Heart left ventricle (tissue), 16 donors: Measurements from ENCODE around the gene COPG2. TPM values are rescaled to one million over a fixed set of nuclear protein-coding genes. Genes with fewer than 3 reads are reported as not detected.

Experiments
- ATAC-seq, 4 donors: fragments of 200-7000 bp; cut with Tn5 transposase; one replicate each; pipeline ENCODE4 v1.9.1; 2020 to 2022; ENCODE audit warnings: moderate library complexity in 4 of 4, mild to moderate bottlenecking in 3 of 4, moderate number of reproducible peaks in 1 of 4
- DNase-seq, 5 donors: peaks; one replicate each; pipeline ENCODE4 v3.0.0-alpha.2; 2020
- H3K27ac ChIP-seq, 12 donors: fragments of 200-600 bp; sonication (generic) in 4 of 12; one replicate each; pipeline versions ENCODE4 v1.5.0 to v1.8.0; 2016 to 2022; ENCODE audit warnings: mild to moderate bottlenecking in 2 of 12
- H3K27me3 ChIP-seq, 9 donors: fragments of 200-600 bp; sonication (generic) in 2 of 9; one replicate each; pipeline versions ENCODE4 v1.5.1 to v1.8.0; 2016 to 2022; ENCODE audit warnings: mild to moderate bottlenecking in 3 of 9
- H3K36me3 ChIP-seq, 9 donors: fragments of 200-600 bp; sonication (generic) in 2 of 9; one replicate each; pipeline versions ENCODE4 v1.5.0 to v1.8.0; 2018 to 2022; ENCODE audit warnings: mild to moderate bottlenecking in 2 of 9
- H3K4me1 ChIP-seq, 12 donors: fragments of 200-600 bp; sonication (generic) in 4 of 12; one replicate each; pipeline versions ENCODE4 v1.5.0 to v1.8.0; 2016 to 2022; ENCODE audit warnings: mild to moderate bottlenecking in 3 of 12
- H3K4me3 ChIP-seq, 12 donors: fragments of 200-600 bp; sonication (generic) in 4 of 12; one replicate each; pipeline versions ENCODE4 v1.5.0 to v1.8.0; 2017 to 2022; ENCODE audit warnings: mild to moderate bottlenecking in 9 of 12, moderate library complexity in 4 of 12
- H3K9me3 ChIP-seq, 12 donors: fragments of 200-600 bp; sonication (generic) in 4 of 12; one replicate each; pipeline versions ENCODE4 v1.5.0 to v1.8.0; 2016 to 2022; ENCODE audit warnings: mild to moderate bottlenecking in 1 of 12
- POLR2A ChIP-seq, 2 donors: fragments of 450-650 bp; IDR thresholded peaks; one replicate each; pipeline ENCODE4 v1.6.1; 2017; ENCODE audit warnings: antibody characterized with exemption in 2 of 2, mild to moderate bottlenecking in 2 of 2, moderate library complexity in 2 of 2
- WGBS, 4 donors: extraction: QIAGEN DNeasy Blood & Tissue Kit in 2 of 4; methylation state at CpG; one replicate each; pipeline versions ENCODE4 v1.1.5 to v1.1.7; 2013 to 2018; 5-methylcytosine and 5-hydroxymethylcytosine counted together
- intact Hi-C, 10 donors: fragments of 100-400 bp; cut with DNase I; formaldehyde crosslinking; loops; one replicate each; pipeline versions ENCODE4 v1.11.1 to v1.14.2; 2022
- polyA plus RNA-seq, 2 donors: library from polyadenylated mRNA; stranded (reverse); fragments of 200-250 nt; gene quantifications; one replicate each; pipeline ENCODE4 v1.2.3, GENCODE V29; 2013
- total RNA-seq, 9 donors: library from RNA; depleted of rRNA in 2 of 9; stranded (reverse); fragments of >200 nt in 2 of 9; fragmentation: NEBNext Ultra II Directional in 3 of 9; extraction: Animal tissue kit (Norgen Biotek cat#: 25700) in 3 of 9; gene quantifications; one replicate each; pipeline versions ENCODE4 v1.1.0 to v1.2.4, GENCODE V29; 2016 to 2023
- TF ChIP-seq, protein P1 (sequence below), 12 donors: fragments of 200-600 bp; sonication (generic) in 4 of 12; IDR thresholded peaks; one replicate each; pipeline versions ENCODE4 v1.5.0 to v1.8.0; 2018 to 2022; ENCODE audit warnings: antibody characterized with exemption in 12 of 12, mild to moderate bottlenecking in 5 of 12
- donor health status: ischemic (EF 13 %, LVEDD 7.1; RV severe dilation, severe dysfunction).
- donor health status: healthy with polysubstance abuse.
- donor health status: DM: no; HTN: yes; CAD: no.
- donor health status: DM: no; HTN: no; CAD: no.
- donor health status: ischemic (EF 25% LVEDD 6.9; RV normal size, moderate dysfunction).
- donor health status: ischemic (EF 25% LVEDD 5.7; RV mildly dilated, moderate dysfunction).
- donor health status: healthy.
- donor health status: DM: yes; HTN: yes; CAD: no.
- donor health status: ischemic (EF 35%, LVEDD 5.7; RV mildly dilated, moderate dysfunction).
- donor health status: nonischemic (EF 11% LVEDD 7.7; RV severe dilation, severe dysfunction).
- donor health status: DM: yes; HTN: yes; CAD: no.
- donor health status: PGD.
- donor health status: ischemic (EF 29% LVEDD 5.4; RV normal size, mild dysfunction).
- donor health status: nonischemic (EF 23%, LVEDD 6.1; RV moderate dilation, normal function).

Gene COPG2
- total and polyA plus RNA-seq, 11 donors = 6.9 to 26.9 (median 17.3) TPM

GRCh38 chr7:130632111-130632510, 36.4 kb downstream of the COPG2 start:
- Histone ChIP-seq H3K27ac (no peak overlapping the region), H3K9me3 (peaks cover 0 to 46% (median 7%) of the 10 kb centered on the region in 12 donors), H3K4me1 (no peaks in the 10 kb centered on the region), H3K4me3 (no peak overlapping the region), H3K27me3 (no peaks in the 10 kb centered on the region), H3K36me3 (no peaks in the 10 kb centered on the region)
- intact Hi-C loops = no loop called here
- DNase-seq = no peak
- TF ChIP-seq POLR2A (IDR thresholded peaks at IDR 0.05) = no peak
- TF ChIP-seq, protein P1, sequence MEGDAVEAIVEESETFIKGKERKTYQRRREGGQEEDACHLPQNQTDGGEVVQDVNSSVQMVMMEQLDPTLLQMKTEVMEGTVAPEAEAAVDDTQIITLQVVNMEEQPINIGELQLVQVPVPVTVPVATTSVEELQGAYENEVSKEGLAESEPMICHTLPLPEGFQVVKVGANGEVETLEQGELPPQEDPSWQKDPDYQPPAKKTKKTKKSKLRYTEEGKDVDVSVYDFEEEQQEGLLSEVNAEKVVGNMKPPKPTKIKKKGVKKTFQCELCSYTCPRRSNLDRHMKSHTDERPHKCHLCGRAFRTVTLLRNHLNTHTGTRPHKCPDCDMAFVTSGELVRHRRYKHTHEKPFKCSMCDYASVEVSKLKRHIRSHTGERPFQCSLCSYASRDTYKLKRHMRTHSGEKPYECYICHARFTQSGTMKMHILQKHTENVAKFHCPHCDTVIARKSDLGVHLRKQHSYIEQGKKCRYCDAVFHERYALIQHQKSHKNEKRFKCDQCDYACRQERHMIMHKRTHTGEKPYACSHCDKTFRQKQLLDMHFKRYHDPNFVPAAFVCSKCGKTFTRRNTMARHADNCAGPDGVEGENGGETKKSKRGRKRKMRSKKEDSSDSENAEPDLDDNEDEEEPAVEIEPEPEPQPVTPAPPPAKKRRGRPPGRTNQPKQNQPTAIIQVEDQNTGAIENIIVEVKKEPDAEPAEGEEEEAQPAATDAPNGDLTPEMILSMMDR (IDR thresholded peaks at IDR 0.05) = no peak
- ATAC-seq = no peak

- no peak for DNase-seq
- no peak for TF ChIP-seq POLR2A (IDR thresholded peaks at IDR 0.05)
- TF ChIP-seq, protein P1 (IDR thresholded peaks at IDR 0.05) = no peak
- Histone ChIP-seq H3K27me3 (no peaks in the 10 kb centered on the region), H3K36me3 (peaks cover 0 to 7% (median 0%) of the 10 kb centered on the region in 9 donors), H3K4me3 (no peak overlapping the region), H3K27ac (no peak overlapping the region), H3K9me3 (peaks cover 0 to 59% (median 14%) of the 10 kb centered on the region in 12 donors), H3K4me1 (no peaks in the 10 kb centered on the region)
- intact Hi-C loops = no loop called here
- ATAC-seq = no peak
- 96 to 100% (median 99%) methylated on average over 1 of the region's 1 CpG for WGBS, 4 donors
Measured at GRCh38 chr7:130628901-130629300, 39.6 kb downstream of the COPG2 start.

DNA sequence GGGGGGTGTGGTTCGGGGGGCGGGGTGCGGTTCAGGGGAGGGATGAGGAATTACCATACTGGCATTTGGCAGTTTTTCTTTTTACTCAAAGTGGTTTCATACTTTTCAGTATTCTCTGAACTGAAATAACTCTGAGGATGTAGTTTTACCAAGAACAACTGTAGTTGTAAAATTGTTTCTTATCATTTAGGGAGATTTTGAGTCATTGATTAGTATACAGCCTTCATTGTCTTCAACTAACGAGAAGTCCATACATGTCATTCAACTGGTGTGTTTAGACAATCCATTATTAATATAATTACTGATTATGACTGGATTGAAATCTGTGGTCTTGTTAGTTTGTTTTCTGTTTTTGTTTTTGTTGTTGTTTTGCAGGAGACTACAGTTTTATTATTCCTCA, 40.8 kb downstream of the COPG2 start:
- Histone ChIP-seq H3K4me1 (no peaks in the 10 kb centered on the region), H3K4me3 (no peak overlapping the region), H3K9me3 (peaks cover 0 to 56% (median 15%) of the 10 kb centered on the region in 12 donors), H3K36me3 (peaks cover 0 to 7% (median 0%) of the 10 kb centered on the region in 9 donors), H3K27ac (no peak overlapping the region), H3K27me3 (no peaks in the 10 kb centered on the region)
- intact Hi-C loops = no loop called here
- WGBS, 4 donors = 96 to 99% (median 97%) methylated on average over 4 of the region's 4 CpGs
- TF ChIP-seq, protein P1 (IDR thresholded peaks at IDR 0.05) = no peak
- no peak for TF ChIP-seq POLR2A (IDR thresholded peaks at IDR 0.05)
- DNase-seq = no peak
- no peak for ATAC-seq

GRCh38 chr7:130622866-130623265, 45.7 kb downstream of the COPG2 start:
- 77 to 87% (median 84%) methylated on average over 2 of the region's 2 CpGs for WGBS, 4 donors
- Histone ChIP-seq H3K27ac (no peak overlapping the region), H3K4me1 (no peaks in the 10 kb centered on the region), H3K27me3 (no peaks in the 10 kb centered on the region), H3K36me3 (peaks cover 0 to 7% (median 0%) of the 10 kb centered on the region in 9 donors), H3K9me3 (peaks cover 0 to 41% (median 10%) of the 10 kb centered on the region in 12 donors), H3K4me3 (no peak overlapping the region)
- intact Hi-C loops = no loop called here
- no peak for TF ChIP-seq POLR2A (IDR thresholded peaks at IDR 0.05)
- TF ChIP-seq, protein P1 (IDR thresholded peaks at IDR 0.05) = no peak
- DNase-seq = no peak
- no peak for ATAC-seq
